PC-9 (cell line): ENCODE data around the gene PES1.

Experiments used
- EZH2 ChIP-seq: fragments of 200-600 bp; sonication (generic); IDR thresholded peaks from 2 replicates; pipeline ENCODE4 v1.8.0; 2017; ENCODE audit warnings: antibody characterized with exemption, low read depth
- TF ChIP-seq, protein P1 (sequence below): fragments of 200-600 bp; sonication (generic); conservative IDR thresholded peaks from 2 replicates; pipeline ENCODE4 v1.6.1; 2017; ENCODE audit warnings: mixed run types, antibody characterized with exemption, mild to moderate bottlenecking, moderate library complexity

DNA sequence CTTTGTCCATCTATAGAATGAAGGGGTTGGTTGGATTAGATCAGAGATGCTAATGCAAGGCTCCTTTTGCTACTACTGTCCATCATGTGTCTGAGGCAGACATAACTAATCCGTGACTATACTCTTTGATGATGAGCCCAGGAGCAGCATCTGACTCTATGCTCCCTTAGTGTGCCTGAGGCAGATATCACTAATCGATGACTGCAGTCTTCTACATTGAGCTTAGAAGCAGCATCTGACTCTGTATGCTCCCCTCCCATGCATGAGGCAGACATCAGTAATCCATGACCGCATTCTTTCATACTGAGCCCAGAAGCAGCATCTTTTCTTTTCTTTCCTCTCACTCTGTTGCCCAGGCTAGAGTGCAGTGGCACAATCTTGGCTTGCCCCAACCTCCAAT is 19.5 kb upstream of the PES1 start:
- TF ChIP-seq, protein P1, sequence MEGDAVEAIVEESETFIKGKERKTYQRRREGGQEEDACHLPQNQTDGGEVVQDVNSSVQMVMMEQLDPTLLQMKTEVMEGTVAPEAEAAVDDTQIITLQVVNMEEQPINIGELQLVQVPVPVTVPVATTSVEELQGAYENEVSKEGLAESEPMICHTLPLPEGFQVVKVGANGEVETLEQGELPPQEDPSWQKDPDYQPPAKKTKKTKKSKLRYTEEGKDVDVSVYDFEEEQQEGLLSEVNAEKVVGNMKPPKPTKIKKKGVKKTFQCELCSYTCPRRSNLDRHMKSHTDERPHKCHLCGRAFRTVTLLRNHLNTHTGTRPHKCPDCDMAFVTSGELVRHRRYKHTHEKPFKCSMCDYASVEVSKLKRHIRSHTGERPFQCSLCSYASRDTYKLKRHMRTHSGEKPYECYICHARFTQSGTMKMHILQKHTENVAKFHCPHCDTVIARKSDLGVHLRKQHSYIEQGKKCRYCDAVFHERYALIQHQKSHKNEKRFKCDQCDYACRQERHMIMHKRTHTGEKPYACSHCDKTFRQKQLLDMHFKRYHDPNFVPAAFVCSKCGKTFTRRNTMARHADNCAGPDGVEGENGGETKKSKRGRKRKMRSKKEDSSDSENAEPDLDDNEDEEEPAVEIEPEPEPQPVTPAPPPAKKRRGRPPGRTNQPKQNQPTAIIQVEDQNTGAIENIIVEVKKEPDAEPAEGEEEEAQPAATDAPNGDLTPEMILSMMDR, result no peak
- TF ChIP-seq EZH2, result no peak
